Testis (tissue), 3 donors: ENCODE data around the gene UBE2O. TPM values are rescaled to one million over a fixed set of nuclear protein-coding genes. Genes with fewer than 3 reads are reported as not detected.

ENCODE experiments used
- DNase-seq: peaks from one replicate; pipeline ENCODE4 v3.0.0-alpha.2; 2019
- H3K27ac ChIP-seq, 2 donors: fragments of 200-600 bp; sonication (generic); one replicate each; pipeline ENCODE4 v1.5.1; 2019
- H3K27me3 ChIP-seq: fragments of 200-600 bp; sonication (generic); one replicate; pipeline ENCODE4 v1.5.1; 2019
- H3K36me3 ChIP-seq: fragments of 200-600 bp; sonication (generic); one replicate; pipeline ENCODE4 v1.5.1; 2017; ENCODE audit warnings: low read depth; ENCODE audit errors: missing control alignments
- H3K4me1 ChIP-seq: fragments of 200-600 bp; sonication (generic); one replicate; pipeline ENCODE4 v1.5.1; 2019
- H3K4me3 ChIP-seq, 2 donors: fragments of 200-600 bp; sonication (generic); one replicate each; pipeline ENCODE4 v1.5.1; 2017 to 2019
- H3K9me3 ChIP-seq: fragments of 200-600 bp; sonication (generic); one replicate; pipeline ENCODE4 v1.5.1; 2017
- CTCF ChIP-seq, 3 experiments: fragments of 450-650 bp in 2 of 3; fragments of 200-600 bp in 1 of 3; sonication (generic) in 1 of 3; IDR thresholded peaks; one replicate each; pipeline ENCODE4 v1.5.1; 2016 to 2019; ENCODE audit warnings: antibody characterized with exemption in 3 of 3, mild to moderate bottlenecking in 2 of 3, moderate library complexity in 1 of 3
- POLR2A ChIP-seq: fragments of 450-650 bp; IDR thresholded peaks from one replicate; pipeline ENCODE4 v1.6.1; 2017; ENCODE audit warnings: antibody characterized with exemption, mild to moderate bottlenecking, moderate library complexity
- whole genome bisulfite sequencing, 2 donors: methylation state at CpG; one replicate each; pipeline ENCODE4 v1.1.5; 2018; 5-methylcytosine and 5-hydroxymethylcytosine counted together
- intact Hi-C: fragments of 100-400 bp; cut with DNase I; formaldehyde crosslinking; loops from one replicate; pipeline ENCODE4 v1.15.1; 2023; ENCODE audit warnings: low total_unique reads
- polyA plus RNA-seq: library from polyadenylated mRNA; stranded (reverse); fragments of 350-450 nt; fragmentation: Illumina TruSeq; extraction: RNeasy Lipid Tissue Mini Kit (QIAGEN cat#74804); gene quantifications from one replicate; pipeline ENCODE4 v1.2.3, GENCODE V29; 2014; ENCODE audit warnings: low read depth, low replicate concordance; ENCODE audit not compliant: insufficient read depth
- total RNA-seq, 2 donors: library from RNA; depleted of rRNA; stranded (reverse); fragments of >200 nt; gene quantifications; one replicate each; pipeline ENCODE4 v1.2.3, GENCODE V29; 2016

The UBE2O gene
- total and polyA plus RNA-seq, 3 donors from 2014 or later = 40.6 to 58.0 (median 56.6) TPM

- intact Hi-C loops = no loop called here
- Histone ChIP-seq H3K27ac (peak overlapping the region; percentile 80 to 90), H3K36me3 (no peaks in the 10 kb centered on the region), H3K27me3 (no peaks in the 10 kb centered on the region), H3K4me3 (no peak overlapping the region), H3K9me3 (no peaks in the 10 kb centered on the region), H3K4me1 (peaks cover 44% of the 10 kb centered on the region)
- TF ChIP-seq POLR2A = no peak
- TF ChIP-seq CTCF (IDR thresholded peaks at IDR 0.05) = no peak
- DNase-seq = no peak
- 42 to 46% methylated on average over 2 of the region's 2 CpGs for WGBS, 2 donors
These were observed 44.7 kb upstream of the UBE2O start for GRCh38 chr17:76497699-76497978.

- 92% methylated on average over 6 of the region's 6 CpGs for WGBS, 2 donors
- intact Hi-C loops = no loop called here
- DNase-seq = no peak
These were observed 43.5 kb upstream of the UBE2O start for GRCh38 chr17:76496464-76496863.

GRCh38 chr17:76495663-76496400 lies 42.9 kb upstream of the UBE2O start:
- no peak for DNase-seq
- Histone ChIP-seq H3K27ac (no peak overlapping the region), H3K27me3 (no peaks in the 10 kb centered on the region), H3K4me3 (no peak overlapping the region), H3K36me3 (no peaks in the 10 kb centered on the region), H3K4me1 (peaks cover 36% of the 10 kb centered on the region), H3K9me3 (no peaks in the 10 kb centered on the region)
- WGBS, 2 donors = 89 to 92% methylated on average over 6 to 16 of the region's 16 CpGs
- no peak for TF ChIP-seq CTCF (IDR thresholded peaks at IDR 0.05)
- TF ChIP-seq POLR2A = no peak
- intact Hi-C loops = no loop called here

More at GRCh38 chr17:76496464-76496863, 43.5 kb upstream of the UBE2O start:
- Histone ChIP-seq H3K9me3 (no peaks in the 10 kb centered on the region), H3K4me3 (no peak overlapping the region), H3K36me3 (no peaks in the 10 kb centered on the region), H3K27me3 (no peaks in the 10 kb centered on the region), H3K4me1 (peaks cover 37% of the 10 kb centered on the region), H3K27ac (no peak overlapping the region)
- no peak for TF ChIP-seq POLR2A

GRCh38 chr17:76493505-76494167 lies 40.7 kb upstream of the UBE2O start:
- no peak for DNase-seq
- Histone ChIP-seq H3K4me1 (peaks cover 24% of the 10 kb centered on the region), H3K27me3 (no peaks in the 10 kb centered on the region), H3K4me3 (no peak overlapping the region), H3K9me3 (no peaks in the 10 kb centered on the region), H3K36me3 (no peaks in the 10 kb centered on the region), H3K27ac (peak overlapping the region; percentile 7 to 59)
- TF ChIP-seq CTCF (IDR thresholded peaks at IDR 0.05) (no peak), POLR2A (no peak)
- 84 to 86% methylated on average over 16 to 21 of the region's 21 CpGs for WGBS, 2 donors
- intact Hi-C loops = no loop called here

- Histone ChIP-seq H3K27me3 (no peaks in the 10 kb centered on the region), H3K4me3 (no peak overlapping the region), H3K4me1 (peaks cover 18% of the 10 kb centered on the region), H3K36me3 (no peaks in the 10 kb centered on the region), H3K27ac (peak overlapping the region; percentile 43 to 59), H3K9me3 (no peaks in the 10 kb centered on the region)
- TF ChIP-seq CTCF (IDR thresholded peaks at IDR 0.05) = no peak
- TF ChIP-seq POLR2A = no peak
- whole genome bisulfite sequencing, 2 donors = 35 to 48% methylated on average over 6 to 15 of the region's 15 CpGs
- DNase-seq = peak; percentile 55
- intact Hi-C loops = no loop called here
These were observed 40.1 kb upstream of the UBE2O start for GRCh38 chr17:76492989-76493501.
